ENCODE measurements around the gene FMOD.
"Not testable (repeated sequence)": the region's sequence is repeated elsewhere in the genome, so short reads cannot be mapped to it uniquely, and the experiment has no call there.

Gene FMOD

GRCh38 chr1:203299719-203300429 lies 51.0 kb downstream of the FMOD start:
- not testable (repeated sequence) for H3K9me3 ChIP-seq (ENCODE audit: control insufficient read depth in 2 of 2, low read length in 2 of 2); H3K4me3 ChIP-seq (ENCODE audit: low read length in 2 of 2); H3K36me3 ChIP-seq (ENCODE audit: control insufficient read depth in 2 of 2, insufficient read depth in 2 of 2, low read length in 2 of 2); H3K27me3 ChIP-seq (ENCODE audit: control insufficient read depth in 2 of 2, insufficient read depth in 2 of 2, low read length in 2 of 2); H3K9ac ChIP-seq (ENCODE audit: low read depth in 1 of 2, low read length in 2 of 2)
- Histone ChIP-seq H3K4me1 (ENCODE audit: control insufficient read depth in 2 of 2, insufficient read depth in 2 of 2, low read length in 2 of 2) (peaks cover 8 to 12% of the 10 kb centered on the region in 2 donors), H3K27ac (ENCODE audit: low read depth in 2 of 2, low read length in 2 of 2) (peak overlapping the region; percentile 23 to 77)

- no peaks in the 10 kb centered on the region for H3K27me3 ChIP-seq (ENCODE audit: control insufficient read depth in 2 of 2, insufficient read depth in 2 of 2, low read length in 2 of 2)
- no peak overlapping the region for H3K9ac ChIP-seq (ENCODE audit: low read depth in 1 of 2, low read length in 2 of 2)
- peaks cover 5% of the 10 kb centered on the region in 2 donors for H3K4me1 ChIP-seq (ENCODE audit: control insufficient read depth in 2 of 2, insufficient read depth in 2 of 2, low read length in 2 of 2)
- H3K36me3 ChIP-seq (ENCODE audit: control insufficient read depth in 2 of 2, insufficient read depth in 2 of 2, low read length in 2 of 2), result no peaks in the 10 kb centered on the region
- H3K9me3 ChIP-seq (ENCODE audit: control insufficient read depth in 2 of 2, low read length in 2 of 2), result no peaks in the 10 kb centered on the region
- H3K4me3 ChIP-seq (ENCODE audit: low read length in 2 of 2), result no peak overlapping the region
- H3K27ac ChIP-seq (ENCODE audit: low read depth in 2 of 2, low read length in 2 of 2), result peak overlapping the region; percentile 30 to 77
These were observed 51.8 kb downstream of the FMOD start for GRCh38 chr1:203299169-203299568.

- no peak overlapping the region for H3K4me3 ChIP-seq (ENCODE audit: low read length in 2 of 2)
- H3K9ac ChIP-seq (ENCODE audit: low read depth in 1 of 2, low read length in 2 of 2), result no peak overlapping the region
- H3K27ac ChIP-seq (ENCODE audit: low read depth in 2 of 2, low read length in 2 of 2), result no peak overlapping the region
- H3K27me3 ChIP-seq (ENCODE audit: control insufficient read depth in 2 of 2, insufficient read depth in 2 of 2, low read length in 2 of 2), result no peaks in the 10 kb centered on the region
- no peaks in the 10 kb centered on the region for H3K9me3 ChIP-seq (ENCODE audit: control insufficient read depth in 2 of 2, low read length in 2 of 2)
- H3K36me3 ChIP-seq (ENCODE audit: control insufficient read depth in 2 of 2, insufficient read depth in 2 of 2, low read length in 2 of 2), result no peaks in the 10 kb centered on the region
- peaks cover 10 to 14% of the 10 kb centered on the region in 2 donors for H3K4me1 ChIP-seq (ENCODE audit: control insufficient read depth in 2 of 2, insufficient read depth in 2 of 2, low read length in 2 of 2)
These were observed 54.4 kb downstream of the FMOD start for GRCh38 chr1:203296460-203297073.

- Histone ChIP-seq H3K36me3 (ENCODE audit: control insufficient read depth in 2 of 2, insufficient read depth in 2 of 2, low read length in 2 of 2) (no peaks in the 10 kb centered on the region), H3K4me3 (ENCODE audit: low read length in 2 of 2) (no peak overlapping the region), H3K9ac (ENCODE audit: low read depth in 1 of 2, low read length in 2 of 2) (no peak overlapping the region), H3K4me1 (ENCODE audit: control insufficient read depth in 2 of 2, insufficient read depth in 2 of 2, low read length in 2 of 2) (peaks cover 16 to 17% of the 10 kb centered on the region in 2 donors), H3K27ac (ENCODE audit: low read depth in 2 of 2, low read length in 2 of 2) (no peak overlapping the region), H3K27me3 (ENCODE audit: control insufficient read depth in 2 of 2, insufficient read depth in 2 of 2, low read length in 2 of 2) (no peaks in the 10 kb centered on the region), H3K9me3 (ENCODE audit: control insufficient read depth in 2 of 2, low read length in 2 of 2) (no peaks in the 10 kb centered on the region)
These were observed 55.1 kb downstream of the FMOD start for GRCh38 chr1:203295796-203296195.

GRCh38 chr1:203291201-203292096 lies 59.5 kb downstream of the FMOD start:
- Histone ChIP-seq H3K36me3 (ENCODE audit: control insufficient read depth in 2 of 2, insufficient read depth in 2 of 2, low read length in 2 of 2) (no peaks in the 10 kb centered on the region), H3K4me3 (ENCODE audit: low read length in 2 of 2) (peak overlapping the region; percentile 51 to 63), H3K4me1 (ENCODE audit: control insufficient read depth in 2 of 2, insufficient read depth in 2 of 2, low read length in 2 of 2) (peaks cover 59% of the 10 kb centered on the region in 2 donors)

More at GRCh38 chr1:203291201-203292096, 59.5 kb downstream of the FMOD start:
- Histone ChIP-seq H3K27me3 (ENCODE audit: control insufficient read depth in 2 of 2, insufficient read depth in 2 of 2, low read length in 2 of 2) (no peaks in the 10 kb centered on the region), H3K9ac (ENCODE audit: low read depth in 1 of 2, low read length in 2 of 2) (peak overlapping the region; percentile 69 to 92), H3K9me3 (ENCODE audit: control insufficient read depth in 2 of 2, low read length in 2 of 2) (no peaks in the 10 kb centered on the region), H3K27ac (ENCODE audit: low read depth in 2 of 2, low read length in 2 of 2) (peak overlapping the region; percentile 100)

All from mucosa of rectum (tissue), 2 donors.